ENCODE data around the gene NPAS3.

NPAS3 gene

GRCh38 chr14:33553706-33554278 is 615.1 kb downstream of the NPAS3 start:
- H3K27ac ChIP-seq, result no peak overlapping the region
- no peaks in the 10 kb centered on the region for H3K27me3 ChIP-seq (replicated peaks)
- in situ Hi-C loops (cut with HindIII; ENCODE audit: low pct_ligation_motif_present, low sequenced_read_pairs), result no loop called here
- TF ChIP-seq, protein P1, sequence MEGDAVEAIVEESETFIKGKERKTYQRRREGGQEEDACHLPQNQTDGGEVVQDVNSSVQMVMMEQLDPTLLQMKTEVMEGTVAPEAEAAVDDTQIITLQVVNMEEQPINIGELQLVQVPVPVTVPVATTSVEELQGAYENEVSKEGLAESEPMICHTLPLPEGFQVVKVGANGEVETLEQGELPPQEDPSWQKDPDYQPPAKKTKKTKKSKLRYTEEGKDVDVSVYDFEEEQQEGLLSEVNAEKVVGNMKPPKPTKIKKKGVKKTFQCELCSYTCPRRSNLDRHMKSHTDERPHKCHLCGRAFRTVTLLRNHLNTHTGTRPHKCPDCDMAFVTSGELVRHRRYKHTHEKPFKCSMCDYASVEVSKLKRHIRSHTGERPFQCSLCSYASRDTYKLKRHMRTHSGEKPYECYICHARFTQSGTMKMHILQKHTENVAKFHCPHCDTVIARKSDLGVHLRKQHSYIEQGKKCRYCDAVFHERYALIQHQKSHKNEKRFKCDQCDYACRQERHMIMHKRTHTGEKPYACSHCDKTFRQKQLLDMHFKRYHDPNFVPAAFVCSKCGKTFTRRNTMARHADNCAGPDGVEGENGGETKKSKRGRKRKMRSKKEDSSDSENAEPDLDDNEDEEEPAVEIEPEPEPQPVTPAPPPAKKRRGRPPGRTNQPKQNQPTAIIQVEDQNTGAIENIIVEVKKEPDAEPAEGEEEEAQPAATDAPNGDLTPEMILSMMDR (IDR thresholded peaks at IDR 0.05; ENCODE audit: low read depth, low read length, missing control alignments), result no peak
- H3K4me3 ChIP-seq (ENCODE audit: low read depth, low read length), result no peak overlapping the region
- no peaks in the 10 kb centered on the region for H3K36me3 ChIP-seq (replicated peaks)
- DNase-seq, result no peak

DNA sequence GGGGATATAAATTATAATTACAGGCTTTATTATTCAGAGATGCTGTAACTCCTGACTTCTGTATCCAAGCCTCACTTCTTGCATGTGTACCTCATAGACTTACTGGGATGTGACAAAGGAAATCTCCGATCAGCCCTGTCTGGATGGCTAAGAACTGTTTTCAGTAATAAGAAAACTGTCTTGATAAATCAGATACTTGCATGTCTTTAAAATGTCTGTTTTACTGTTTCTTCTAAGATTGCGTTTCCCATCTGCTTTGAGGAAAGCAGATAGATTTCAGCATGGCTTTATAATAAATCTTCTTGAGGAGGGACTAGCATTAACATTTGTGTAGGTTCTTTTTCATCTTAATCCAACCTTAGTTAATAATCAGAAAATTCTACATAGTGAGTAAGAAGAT is 616.3 kb downstream of the NPAS3 start:
- Histone ChIP-seq H3K4me3 (ENCODE audit: low read depth, low read length) (no peak overlapping the region), H3K27ac (no peak overlapping the region), H3K27me3 (replicated peaks) (no peaks in the 10 kb centered on the region), H3K36me3 (replicated peaks) (no peaks in the 10 kb centered on the region)
- no peak for DNase-seq
- TF ChIP-seq, protein P1 (IDR thresholded peaks at IDR 0.05; ENCODE audit: low read depth, low read length, missing control alignments), result no peak
- in situ Hi-C loops (cut with HindIII; ENCODE audit: low pct_ligation_motif_present, low sequenced_read_pairs), result no loop called here

DNA sequence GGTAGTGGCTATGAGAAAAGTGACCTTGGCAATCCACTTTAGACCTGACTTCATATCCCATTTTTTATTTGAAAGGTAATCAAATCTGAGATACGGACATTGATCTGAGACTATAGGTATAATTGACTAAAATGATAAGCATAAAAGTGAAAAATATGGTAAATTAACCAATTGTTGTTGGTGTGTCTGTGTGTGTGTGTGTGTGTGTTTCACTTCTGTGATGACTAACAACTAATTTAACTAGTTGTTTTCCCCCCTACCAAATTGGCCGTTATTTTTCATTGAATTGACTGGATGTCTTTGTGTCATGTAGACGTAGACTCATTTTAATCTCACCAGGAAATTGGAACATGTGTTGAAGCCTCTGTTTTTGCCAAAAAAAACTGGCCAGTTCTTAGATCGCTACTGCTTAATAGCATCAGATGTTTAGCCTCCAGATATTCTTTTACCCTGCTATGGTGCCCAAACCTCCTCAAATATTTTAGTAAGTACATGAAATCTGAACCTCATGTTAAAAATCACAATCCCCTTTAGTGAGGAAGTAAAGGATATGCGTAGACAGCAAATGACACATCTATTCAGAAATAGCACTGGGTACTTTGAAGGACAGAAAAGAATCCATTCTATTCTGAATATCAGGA is 617.2 kb downstream of the NPAS3 start:
- Histone ChIP-seq H3K27ac (no peak overlapping the region), H3K36me3 (replicated peaks) (no peaks in the 10 kb centered on the region), H3K27me3 (replicated peaks) (no peaks in the 10 kb centered on the region), H3K4me3 (ENCODE audit: low read depth, low read length) (no peak overlapping the region)
- TF ChIP-seq, protein P1 (IDR thresholded peaks at IDR 0.05; ENCODE audit: low read depth, low read length, missing control alignments), result no peak
- in situ Hi-C loops (cut with HindIII; ENCODE audit: low pct_ligation_motif_present, low sequenced_read_pairs), result no loop called here
- no peak for DNase-seq

GRCh38 chr14:33556382-33557121 is 617.9 kb downstream of the NPAS3 start:
- Histone ChIP-seq H3K36me3 (replicated peaks) (no peaks in the 10 kb centered on the region), H3K4me3 (ENCODE audit: low read depth, low read length) (no peak overlapping the region), H3K27ac (no peak overlapping the region), H3K27me3 (replicated peaks) (no peaks in the 10 kb centered on the region)
- in situ Hi-C loops (cut with HindIII; ENCODE audit: low pct_ligation_motif_present, low sequenced_read_pairs), result no loop called here
- no peak for DNase-seq
- TF ChIP-seq, protein P1 (IDR thresholded peaks at IDR 0.05; ENCODE audit: low read depth, low read length, missing control alignments), result no peak

- no peak for DNase-seq
- no peaks in the 10 kb centered on the region for H3K36me3 ChIP-seq (replicated peaks)
- H3K4me3 ChIP-seq (ENCODE audit: low read depth, low read length), result no peak overlapping the region
- in situ Hi-C loops (cut with HindIII; ENCODE audit: low pct_ligation_motif_present, low sequenced_read_pairs), result no loop called here
- TF ChIP-seq, protein P1 (IDR thresholded peaks at IDR 0.05; ENCODE audit: low read depth, low read length, missing control alignments), result no peak
- H3K27me3 ChIP-seq (replicated peaks), result no peaks in the 10 kb centered on the region
- no peak overlapping the region for H3K27ac ChIP-seq
Measured at GRCh38 chr14:33560718-33561431, 622.2 kb downstream of the NPAS3 start.
